MM.1S (cell line): ENCODE results near the gene WRAP73.

Experiments
- EZH2phosphoT487 ChIP-seq: fragments of 300-600 bp; sonication (generic); IDR thresholded peaks from 2 replicates; pipeline ENCODE4 v1.6.1; 2018; ENCODE audit warnings: antibody characterized with exemption, low read length
- TF ChIP-seq, protein P1 (sequence below): fragments of 300-600 bp; sonication (generic); IDR thresholded peaks from 2 replicates; pipeline ENCODE4 v1.5.1; 2016; ENCODE audit warnings: antibody characterized with exemption, low read length, mixed read lengths

DNA sequence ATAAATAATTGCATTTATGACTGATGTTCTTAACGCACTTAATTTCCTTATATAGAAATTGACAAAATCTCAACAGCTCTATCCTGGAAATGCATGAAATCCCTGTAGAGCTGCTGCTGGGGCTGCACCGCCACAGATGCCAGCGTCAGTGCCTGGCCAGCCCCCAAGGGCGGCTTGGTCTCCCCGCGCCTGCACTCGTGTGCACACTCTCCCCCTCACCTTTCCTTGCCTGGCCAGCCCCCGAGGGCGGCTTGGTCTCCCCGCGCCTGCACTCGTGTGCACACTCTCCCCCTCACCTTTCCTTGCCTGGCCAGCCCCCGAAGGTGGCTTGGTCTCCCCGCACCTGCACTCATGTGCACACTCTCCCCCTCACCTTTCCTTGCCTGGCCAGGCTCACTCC lies 13.8 kb downstream of the WRAP73 start:
- TF ChIP-seq, protein P1, sequence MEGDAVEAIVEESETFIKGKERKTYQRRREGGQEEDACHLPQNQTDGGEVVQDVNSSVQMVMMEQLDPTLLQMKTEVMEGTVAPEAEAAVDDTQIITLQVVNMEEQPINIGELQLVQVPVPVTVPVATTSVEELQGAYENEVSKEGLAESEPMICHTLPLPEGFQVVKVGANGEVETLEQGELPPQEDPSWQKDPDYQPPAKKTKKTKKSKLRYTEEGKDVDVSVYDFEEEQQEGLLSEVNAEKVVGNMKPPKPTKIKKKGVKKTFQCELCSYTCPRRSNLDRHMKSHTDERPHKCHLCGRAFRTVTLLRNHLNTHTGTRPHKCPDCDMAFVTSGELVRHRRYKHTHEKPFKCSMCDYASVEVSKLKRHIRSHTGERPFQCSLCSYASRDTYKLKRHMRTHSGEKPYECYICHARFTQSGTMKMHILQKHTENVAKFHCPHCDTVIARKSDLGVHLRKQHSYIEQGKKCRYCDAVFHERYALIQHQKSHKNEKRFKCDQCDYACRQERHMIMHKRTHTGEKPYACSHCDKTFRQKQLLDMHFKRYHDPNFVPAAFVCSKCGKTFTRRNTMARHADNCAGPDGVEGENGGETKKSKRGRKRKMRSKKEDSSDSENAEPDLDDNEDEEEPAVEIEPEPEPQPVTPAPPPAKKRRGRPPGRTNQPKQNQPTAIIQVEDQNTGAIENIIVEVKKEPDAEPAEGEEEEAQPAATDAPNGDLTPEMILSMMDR, result no peak
- no peak for TF ChIP-seq EZH2phosphoT487
